WTC11 (cell line): Measurements from ENCODE around the gene OR4D1. TPM values are rescaled to one million over a fixed set of nuclear protein-coding genes. Genes with fewer than 3 reads are reported as not detected.

ENCODE experiments used
- ATAC-seq: fragments of 200-7000 bp; cut with Tn5 transposase; 2 replicates; pipeline ENCODE4 v1.10.0; 2021; ENCODE audit warnings: mild to moderate bottlenecking, moderate library complexity
- Bru-seq: library from RNA; stranded (reverse); fragments of 400-500 nt; gene quantifications from one replicate; lab custom pipeline; 2021; lab: Mats Ljungman, UMichigan
- CTCF ChIA-PET: fragments of 300-600 bp; sonication (Branson Sonifier 250); formaldehyde crosslinking; loops from one replicate; lab custom pipeline; 2021; ENCODE audit warnings: antibody characterized with exemption; lab: Charles Lee
- POLR2A ChIA-PET: fragments of 350-600 bp; sonication (Branson Sonifier 250); formaldehyde crosslinking; loops from one replicate; lab custom pipeline; 2021; ENCODE audit warnings: antibody characterized with exemption; lab: Charles Lee
- DNase-seq: peaks from one replicate; pipeline ENCODE4 v3.0.0; 2021; ENCODE audit warnings: low spot score
- H3K27ac Mint-ChIP-seq: 2 replicates; pipeline ENCODE4 v1.8.0; 2021; ENCODE audit warnings: mixed read lengths
- H3K27me3 Mint-ChIP-seq: 2 replicates; pipeline ENCODE4 v1.8.0; 2021; ENCODE audit warnings: low read depth, mild to moderate bottlenecking, moderate library complexity, mixed read lengths
- H3K36me3 Mint-ChIP-seq: 2 replicates; pipeline ENCODE4 v1.8.0; 2021; ENCODE audit warnings: mixed read lengths
- H3K4me1 Mint-ChIP-seq: 2 replicates; pipeline ENCODE4 v1.8.0; 2022; ENCODE audit warnings: mixed read lengths
- H3K4me3 Mint-ChIP-seq: 2 replicates; pipeline ENCODE4 v1.8.0; 2021; ENCODE audit warnings: mild to moderate bottlenecking, moderate library complexity, mixed read lengths
- H3K9me3 Mint-ChIP-seq: 2 replicates; pipeline ENCODE4 v1.8.0; 2021; ENCODE audit warnings: mixed read lengths
- ELF4 ChIP-seq: sonication (generic); formaldehyde crosslinking; IDR thresholded peaks from 2 replicates; pipeline ENCODE4 v1.8.1; 2022; ENCODE audit warnings: low read depth, mild to moderate bottlenecking, moderate library complexity, missing genetic modification reagents
- GTF2I ChIP-seq: fragments of 250-450 bp; sonication (Bioruptor Pico); conservative IDR thresholded peaks from 2 replicates; pipeline ENCODE4 v1.4.0; 2021; ENCODE audit warnings: mild to moderate bottlenecking
- HMGA2 ChIP-seq: fragments of 250-450 bp; sonication (Bioruptor Pico); IDR thresholded peaks from 2 replicates; pipeline ENCODE4 v1.4.0; 2021; ENCODE audit warnings: mild to moderate bottlenecking, moderate library complexity
- JAZF1 ChIP-seq: fragments of 250-450 bp; sonication (Bioruptor Pico); IDR thresholded peaks from 2 replicates; pipeline ENCODE4 v1.9.0; 2021; ENCODE audit warnings: moderate library complexity, mild to moderate bottlenecking, inconsistent platforms
- JUN ChIP-seq: sonication (generic); formaldehyde crosslinking; IDR thresholded peaks from 2 replicates; pipeline ENCODE4 v1.8.0; 2023; ENCODE audit warnings: mild to moderate bottlenecking, missing genetic modification reagents
- MXD4 ChIP-seq: fragments of 250-450 bp; sonication (Bioruptor Pico); IDR thresholded peaks from 2 replicates; pipeline ENCODE4 v1.8.0; 2021; ENCODE audit warnings: mild to moderate bottlenecking, moderate library complexity, borderline replicate concordance
- NFE2L1 ChIP-seq: sonication (generic); formaldehyde crosslinking; IDR thresholded peaks from 2 replicates; pipeline ENCODE4 v1.8.1; 2023; ENCODE audit warnings: missing genetic modification reagents
- SP1 ChIP-seq: sonication (generic); formaldehyde crosslinking; conservative IDR thresholded peaks from 2 replicates; pipeline ENCODE4 v1.8.1; 2022; ENCODE audit warnings: missing genetic modification reagents
- TEAD1 ChIP-seq: sonication (generic); formaldehyde crosslinking; IDR thresholded peaks from 2 replicates; pipeline ENCODE4 v1.8.0; 2022; ENCODE audit warnings: mild to moderate bottlenecking, missing genetic modification reagents
- TP53 ChIP-seq: sonication (generic); formaldehyde crosslinking; IDR thresholded peaks from 2 replicates; pipeline ENCODE4 v1.8.1; 2023; ENCODE audit warnings: mild to moderate bottlenecking, missing genetic modification reagents
- ZNF219 ChIP-seq: sonication (generic); formaldehyde crosslinking; IDR thresholded peaks from 2 replicates; pipeline ENCODE4 v1.8.0; 2023; ENCODE audit warnings: missing genetic modification reagents, mild to moderate bottlenecking, borderline replicate concordance
- long read RNA-seq, 3 experiments: library from RNA in 1 of 3; library from capped mRNA in 1 of 3; library from polyadenylated mRNA in 1 of 3; unstranded in 2 of 3; stranded (forward) in 1 of 3; transcript quantifications; one replicate each; pipeline ENCODE4 v2.0.0, GENCODE V29; 2021
- total RNA-seq: library from RNA; stranded (reverse); gene quantifications from 3 replicates; pipeline ENCODE4 v1.2.3, GENCODE V29; 2021
- TF ChIP-seq, protein P1 (sequence below): sonication (generic); formaldehyde crosslinking; IDR thresholded peaks from 2 replicates; pipeline ENCODE4 v1.8.1; 2023; ENCODE audit warnings: mild to moderate bottlenecking, moderate library complexity, missing genetic modification reagents
- TF ChIP-seq, protein P2 (sequence below): sonication (generic); formaldehyde crosslinking; IDR thresholded peaks from 2 replicates; pipeline ENCODE4 v1.8.0; 2022; ENCODE audit warnings: mild to moderate bottlenecking, missing genetic modification reagents
- TF ChIP-seq, protein P3 (sequence below): sonication (generic); formaldehyde crosslinking; IDR thresholded peaks from 2 replicates; pipeline ENCODE4 v1.8.1; 2022; ENCODE audit warnings: missing genetic modification reagents, borderline replicate concordance
- TF ChIP-seq, protein P4 (sequence below): fragments of 250-450 bp; sonication (Bioruptor Pico); IDR thresholded peaks from 2 replicates; pipeline ENCODE4 v1.9.0; 2021; ENCODE audit warnings: moderate library complexity, mild to moderate bottlenecking, inconsistent platforms, borderline replicate concordance
- TF ChIP-seq, protein P5 (sequence below): sonication (generic); formaldehyde crosslinking; IDR thresholded peaks from 2 replicates; pipeline ENCODE4 v1.8.0; 2022; ENCODE audit warnings: mild to moderate bottlenecking, missing genetic modification reagents
- TF ChIP-seq, protein P6 (sequence below): sonication (generic); formaldehyde crosslinking; IDR thresholded peaks from 2 replicates; pipeline ENCODE4 v1.8.1; 2023; ENCODE audit warnings: mild to moderate bottlenecking, missing genetic modification reagents, moderate library complexity
- TF ChIP-seq, protein P7 (sequence below): fragments of 250-450 bp; sonication (Bioruptor Pico); IDR thresholded peaks from 2 replicates; pipeline ENCODE4 v2.1.2; 2022; ENCODE audit warnings: mild to moderate bottlenecking, moderate library complexity

The OR4D1 gene
- total RNA-seq (0.17 to 0.41 TPM (median 0.39 TPM) in 3 replicates), Bru-seq, nascent RNA (percentile 29 among the genes with signal in this experiment)
- long read RNA-seq, experiment 1: 0 reads
- long read RNA-seq, experiment 2, partial matches to known transcripts: 0 of 1 reads
- long read RNA-seq, experiment 2, other reads (novel, unspliced or antisense): 1 of 1 reads
- long read RNA-seq, experiment 3: 0 reads

DNA sequence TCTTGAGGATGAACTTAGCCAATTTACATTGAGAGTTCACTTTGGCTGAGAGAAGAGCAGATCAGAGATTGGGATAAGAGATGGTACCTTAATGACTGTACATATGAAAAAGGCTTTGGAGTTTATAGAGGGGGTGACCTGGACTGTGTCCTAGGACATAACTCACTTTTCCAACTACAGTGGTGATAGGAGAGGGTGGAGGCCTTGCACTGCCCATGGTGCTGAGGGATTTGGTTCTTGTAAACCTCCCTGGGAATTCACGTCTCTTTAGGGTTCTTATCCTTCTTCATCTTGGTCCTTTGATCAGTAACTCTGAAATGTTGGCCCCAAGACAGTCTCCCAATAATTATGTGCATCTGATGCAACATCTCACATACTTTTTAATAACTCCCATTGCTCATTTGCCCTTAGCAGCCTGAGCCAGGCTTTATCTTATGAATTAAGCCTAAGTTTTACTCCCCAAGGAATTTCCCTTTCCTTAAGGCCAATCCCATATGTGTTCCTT, at the start of gene OR4D1:
Gene OR4D1 (plus strand): TSS at position 455 of the 505 bp plus-strand sequence. CDS start 6,770 bp downstream, outside the sequence.
- CTCF ChIA-PET: no interaction called here
- Mint-ChIP-seq H3K27me3 (peaks cover 64% of the 10 kb centered on the region), H3K4me1 (no peaks in the 10 kb centered on the region), H3K9me3 (peaks cover 27% of the 10 kb centered on the region), H3K36me3 (peaks cover 7% of the 10 kb centered on the region; the same call in 1 of the 2 replicates), H3K4me3 (no peak within 1 kb of the TSS), H3K27ac (no peak within 1 kb of the TSS)
- POLR2A ChIA-PET: no interaction called here
- ATAC-seq: no peak
- TF ChIP-seq GTF2I (no peak), JAZF1 (no peak), TEAD1 (CRISPR knock-in tag) (no peak), MXD4 (CRISPR knock-in tag) (no peak), ELF4 (no peak), SP1 (CRISPR knock-in tag) (no peak), NFE2L1 (no peak), TP53 (CRISPR knock-in tag) (no peak), ZNF219 (CRISPR knock-in tag) (no peak), HMGA2 (CRISPR knock-in tag) (no peak), JUN (CRISPR knock-in tag) (no peak)
- TF ChIP-seq, protein P1, sequence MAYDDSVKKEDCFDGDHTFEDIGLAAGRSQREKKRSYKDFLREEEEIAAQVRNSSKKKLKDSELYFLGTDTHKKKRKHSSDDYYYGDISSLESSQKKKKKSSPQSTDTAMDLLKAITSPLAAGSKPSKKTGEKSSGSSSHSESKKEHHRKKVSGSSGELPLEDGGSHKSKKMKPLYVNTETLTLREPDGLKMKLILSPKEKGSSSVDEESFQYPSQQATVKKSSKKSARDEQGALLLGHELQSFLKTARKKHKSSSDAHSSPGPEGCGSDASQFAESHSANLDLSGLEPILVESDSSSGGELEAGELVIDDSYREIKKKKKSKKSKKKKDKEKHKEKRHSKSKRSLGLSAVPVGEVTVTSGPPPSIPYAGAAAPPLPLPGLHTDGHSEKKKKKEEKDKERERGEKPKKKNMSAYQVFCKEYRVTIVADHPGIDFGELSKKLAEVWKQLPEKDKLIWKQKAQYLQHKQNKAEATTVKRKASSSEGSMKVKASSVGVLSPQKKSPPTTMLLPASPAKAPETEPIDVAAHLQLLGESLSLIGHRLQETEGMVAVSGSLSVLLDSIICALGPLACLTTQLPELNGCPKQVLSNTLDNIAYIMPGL (CRISPR knock-in tag): no peak
- TF ChIP-seq, protein P2, sequence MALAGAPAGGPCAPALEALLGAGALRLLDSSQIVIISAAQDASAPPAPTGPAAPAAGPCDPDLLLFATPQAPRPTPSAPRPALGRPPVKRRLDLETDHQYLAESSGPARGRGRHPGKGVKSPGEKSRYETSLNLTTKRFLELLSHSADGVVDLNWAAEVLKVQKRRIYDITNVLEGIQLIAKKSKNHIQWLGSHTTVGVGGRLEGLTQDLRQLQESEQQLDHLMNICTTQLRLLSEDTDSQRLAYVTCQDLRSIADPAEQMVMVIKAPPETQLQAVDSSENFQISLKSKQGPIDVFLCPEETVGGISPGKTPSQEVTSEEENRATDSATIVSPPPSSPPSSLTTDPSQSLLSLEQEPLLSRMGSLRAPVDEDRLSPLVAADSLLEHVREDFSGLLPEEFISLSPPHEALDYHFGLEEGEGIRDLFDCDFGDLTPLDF (CRISPR knock-in tag): no peak
- TF ChIP-seq, protein P3, sequence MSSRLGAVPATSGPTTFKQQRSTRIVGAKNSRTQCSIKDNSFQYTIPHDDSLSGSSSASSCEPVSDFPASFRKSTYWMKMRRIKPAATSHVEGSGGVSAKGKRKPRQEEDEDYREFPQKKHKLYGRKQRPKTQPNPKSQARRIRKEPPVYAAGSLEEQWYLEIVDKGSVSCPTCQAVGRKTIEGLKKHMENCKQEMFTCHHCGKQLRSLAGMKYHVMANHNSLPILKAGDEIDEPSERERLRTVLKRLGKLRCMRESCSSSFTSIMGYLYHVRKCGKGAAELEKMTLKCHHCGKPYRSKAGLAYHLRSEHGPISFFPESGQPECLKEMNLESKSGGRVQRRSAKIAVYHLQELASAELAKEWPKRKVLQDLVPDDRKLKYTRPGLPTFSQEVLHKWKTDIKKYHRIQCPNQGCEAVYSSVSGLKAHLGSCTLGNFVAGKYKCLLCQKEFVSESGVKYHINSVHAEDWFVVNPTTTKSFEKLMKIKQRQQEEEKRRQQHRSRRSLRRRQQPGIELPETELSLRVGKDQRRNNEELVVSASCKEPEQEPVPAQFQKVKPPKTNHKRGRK (CRISPR knock-in tag): no peak
- TF ChIP-seq, protein P4, sequence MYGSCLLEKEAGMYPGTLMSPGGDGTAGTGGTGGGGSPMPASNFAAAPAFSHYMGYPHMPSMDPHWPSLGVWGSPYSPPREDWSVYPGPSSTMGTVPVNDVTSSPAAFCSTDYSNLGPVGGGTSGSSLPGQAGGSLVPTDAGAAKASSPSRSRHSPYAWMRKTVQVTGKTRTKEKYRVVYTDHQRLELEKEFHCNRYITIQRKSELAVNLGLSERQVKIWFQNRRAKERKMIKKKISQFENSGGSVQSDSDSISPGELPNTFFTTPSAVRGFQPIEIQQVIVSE (CRISPR knock-in tag): no peak
- TF ChIP-seq, protein P5, sequence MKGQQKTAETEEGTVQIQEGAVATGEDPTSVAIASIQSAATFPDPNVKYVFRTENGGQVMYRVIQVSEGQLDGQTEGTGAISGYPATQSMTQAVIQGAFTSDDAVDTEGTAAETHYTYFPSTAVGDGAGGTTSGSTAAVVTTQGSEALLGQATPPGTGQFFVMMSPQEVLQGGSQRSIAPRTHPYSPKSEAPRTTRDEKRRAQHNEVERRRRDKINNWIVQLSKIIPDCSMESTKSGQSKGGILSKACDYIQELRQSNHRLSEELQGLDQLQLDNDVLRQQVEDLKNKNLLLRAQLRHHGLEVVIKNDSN: no peak
- TF ChIP-seq, protein P6, sequence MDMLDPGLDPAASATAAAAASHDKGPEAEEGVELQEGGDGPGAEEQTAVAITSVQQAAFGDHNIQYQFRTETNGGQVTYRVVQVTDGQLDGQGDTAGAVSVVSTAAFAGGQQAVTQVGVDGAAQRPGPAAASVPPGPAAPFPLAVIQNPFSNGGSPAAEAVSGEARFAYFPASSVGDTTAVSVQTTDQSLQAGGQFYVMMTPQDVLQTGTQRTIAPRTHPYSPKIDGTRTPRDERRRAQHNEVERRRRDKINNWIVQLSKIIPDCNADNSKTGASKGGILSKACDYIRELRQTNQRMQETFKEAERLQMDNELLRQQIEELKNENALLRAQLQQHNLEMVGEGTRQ (CRISPR knock-in tag): no peak
- TF ChIP-seq, protein P7, sequence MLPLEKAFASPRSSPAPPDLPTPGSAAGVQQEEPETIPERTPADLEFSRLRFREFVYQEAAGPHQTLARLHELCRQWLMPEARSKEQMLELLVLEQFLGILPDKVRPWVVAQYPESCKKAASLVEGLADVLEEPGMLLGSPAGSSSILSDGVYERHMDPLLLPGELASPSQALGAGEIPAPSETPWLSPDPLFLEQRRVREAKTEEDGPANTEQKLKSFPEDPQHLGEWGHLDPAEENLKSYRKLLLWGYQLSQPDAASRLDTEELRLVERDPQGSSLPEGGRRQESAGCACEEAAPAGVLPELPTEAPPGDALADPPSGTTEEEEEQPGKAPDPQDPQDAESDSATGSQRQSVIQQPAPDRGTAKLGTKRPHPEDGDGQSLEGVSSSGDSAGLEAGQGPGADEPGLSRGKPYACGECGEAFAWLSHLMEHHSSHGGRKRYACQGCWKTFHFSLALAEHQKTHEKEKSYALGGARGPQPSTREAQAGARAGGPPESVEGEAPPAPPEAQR (CRISPR knock-in tag): no peak
- no peak for DNase-seq
